Ectodermal cell (in vitro differentiated cells): Measurements from ENCODE around the gene RAD51AP2.

Source experiments
- H3K27ac ChIP-seq: 2 replicates; pipeline ENCODE4 v1.7.0; 2013; ENCODE audit warnings: mild to moderate bottlenecking, low read depth, low read length; ENCODE audit not compliant: insufficient read depth, poor library complexity, severe bottlenecking
- H3K27me3 ChIP-seq: 2 replicates; pipeline ENCODE4 v1.7.0; 2013; ENCODE audit warnings: mild to moderate bottlenecking, low read length; ENCODE audit not compliant: insufficient read depth, control insufficient read depth, poor library complexity, severe bottlenecking
- H3K36me3 ChIP-seq: one replicate; pipeline ENCODE4 v1.7.0; 2013; ENCODE audit warnings: low read length; ENCODE audit not compliant: control insufficient read depth, insufficient read depth
- H3K4me1 ChIP-seq: one replicate; pipeline ENCODE4 v1.7.0; 2013; ENCODE audit warnings: low read length; ENCODE audit not compliant: control insufficient read depth, insufficient read depth
- H3K4me3 ChIP-seq: 2 replicates; pipeline ENCODE4 v1.7.0; 2013; ENCODE audit warnings: low read depth, low read length, control low read depth; ENCODE audit not compliant: insufficient read depth
- H3K9me3 ChIP-seq: 2 replicates; pipeline ENCODE4 v1.7.0; 2013; ENCODE audit warnings: mild to moderate bottlenecking, low read length, moderate library complexity; ENCODE audit not compliant: control insufficient read depth
- WGBS, 2 experiments: methylation state at CpG; one replicate each; pipeline ENCODE4 v1.1.7; 2013; ENCODE audit warnings: missing lambda C conversion rate in 2 of 2; 5-methylcytosine and 5-hydroxymethylcytosine counted together

The RAD51AP2 gene

DNA sequence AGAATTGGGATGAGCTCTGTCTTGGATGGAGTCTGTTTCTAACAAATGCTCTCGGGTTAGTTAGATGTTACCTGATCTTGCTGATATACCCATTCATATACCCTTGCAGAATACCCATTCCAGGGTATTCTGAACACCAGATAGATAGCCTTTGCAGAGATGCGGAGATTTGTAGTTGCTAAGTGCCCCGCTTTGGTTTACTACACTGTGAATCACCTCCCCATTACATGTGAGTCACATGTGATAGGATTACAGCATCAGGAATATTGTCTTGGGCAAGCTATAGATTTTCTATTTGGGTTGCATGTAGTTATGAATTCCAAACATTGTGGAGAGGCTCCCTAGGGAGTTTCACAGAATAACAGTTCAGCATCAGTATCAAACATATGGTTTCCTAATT, 26.0 kb upstream of the RAD51AP2 start:
- no peaks in the 10 kb centered on the region for H3K4me1 ChIP-seq
- H3K36me3 ChIP-seq, result no peaks in the 10 kb centered on the region
- peak overlapping the region; percentile 24 for H3K4me3 ChIP-seq
- WGBS, 2 experiments, result 26 to 34% methylated on average over 3 of the region's 3 CpGs
- H3K27me3 ChIP-seq, result peaks cover 20% of the 10 kb centered on the region
- H3K27ac ChIP-seq, result peak overlapping the region; percentile 73
- no peaks in the 10 kb centered on the region for H3K9me3 ChIP-seq

- Histone ChIP-seq H3K9me3 (no peaks in the 10 kb centered on the region), H3K27me3 (peaks cover 23% of the 10 kb centered on the region), H3K4me1 (no peaks in the 10 kb centered on the region), H3K4me3 (peak overlapping the region; percentile 24), H3K27ac (peak overlapping the region; percentile 73), H3K36me3 (no peaks in the 10 kb centered on the region)
These were observed 25.6 kb upstream of the RAD51AP2 start for GRCh38 chr2:17543848-17544247.

GRCh38 chr2:17543131-17543660, 25.0 kb upstream of the RAD51AP2 start:
- Histone ChIP-seq H3K4me1 (no peaks in the 10 kb centered on the region), H3K4me3 (peak overlapping the region; percentile 11), H3K36me3 (no peaks in the 10 kb centered on the region), H3K9me3 (no peaks in the 10 kb centered on the region), H3K27me3 (peaks cover 29% of the 10 kb centered on the region), H3K27ac (peak overlapping the region; percentile 73)
- WGBS, 2 experiments, result 9 to 12% methylated on average over 6 of the region's 6 CpGs

DNA sequence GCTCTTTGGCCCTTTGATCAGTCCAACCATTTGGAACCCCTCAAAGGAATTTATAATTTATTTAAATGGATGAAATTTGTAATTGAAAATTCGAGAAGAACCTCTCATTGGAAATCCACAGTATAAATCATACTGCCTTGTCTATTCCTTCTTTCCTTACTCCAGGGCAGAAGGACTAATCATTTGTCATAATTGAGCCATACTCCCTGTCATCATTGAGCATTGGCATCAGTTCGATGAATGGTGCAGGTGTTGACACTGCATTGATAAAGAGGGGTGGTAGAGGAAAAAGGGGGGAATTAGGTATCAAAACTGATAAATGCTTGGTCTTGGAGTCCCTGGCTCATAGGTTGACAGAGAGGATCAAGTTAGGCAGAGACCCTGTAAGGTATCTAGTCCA, 24.2 kb upstream of the RAD51AP2 start:
- WGBS, 2 experiments, result 88 to 95% methylated on average over 2 of the region's 2 CpGs

DNA sequence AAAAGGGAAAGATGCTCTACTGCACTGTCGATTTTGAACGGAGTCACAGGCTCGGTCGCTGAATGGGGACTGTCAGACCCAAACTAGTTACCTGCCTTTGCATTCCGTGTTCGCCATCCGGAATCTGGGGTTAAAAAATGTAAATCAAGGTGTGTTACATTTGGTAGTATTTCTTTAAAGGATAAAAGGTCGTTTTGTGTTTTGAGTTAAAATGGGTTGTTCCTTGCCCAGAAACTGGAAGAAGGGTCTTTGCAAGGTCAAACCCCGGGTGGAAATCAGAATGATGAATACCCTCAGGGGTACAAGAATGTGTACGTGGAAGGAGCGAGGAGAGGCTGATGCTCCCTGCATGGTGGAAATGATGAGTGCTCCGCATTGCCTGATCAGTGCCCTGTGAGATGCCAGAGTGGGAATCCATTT, 23.3 kb upstream of the RAD51AP2 start:
- Histone ChIP-seq H3K36me3 (no peaks in the 10 kb centered on the region), H3K4me3 (peak overlapping the region; percentile 60), H3K27me3 (peaks cover 43% of the 10 kb centered on the region), H3K27ac (no peak overlapping the region), H3K9me3 (no peaks in the 10 kb centered on the region), H3K4me1 (no peaks in the 10 kb centered on the region)
- 3% methylated on average over 12 of the region's 12 CpGs for WGBS, 2 experiments

More for the DNA sequence above, 24.2 kb upstream of the RAD51AP2 start:
- Histone ChIP-seq H3K4me1 (no peaks in the 10 kb centered on the region), H3K9me3 (no peaks in the 10 kb centered on the region), H3K36me3 (no peaks in the 10 kb centered on the region), H3K4me3 (peak overlapping the region; percentile 60), H3K27me3 (peaks cover 36% of the 10 kb centered on the region), H3K27ac (no peak overlapping the region)

- WGBS, 2 experiments, result 0 to 1% methylated on average over 18 to 21 of the region's 21 CpGs
- H3K27me3 ChIP-seq, result peaks cover 43% of the 10 kb centered on the region
- H3K4me1 ChIP-seq, result no peaks in the 10 kb centered on the region
- H3K27ac ChIP-seq, result peak overlapping the region; percentile 37
- H3K4me3 ChIP-seq, result peak overlapping the region; percentile 60
- no peaks in the 10 kb centered on the region for H3K36me3 ChIP-seq
- no peaks in the 10 kb centered on the region for H3K9me3 ChIP-seq
These were observed 22.7 kb upstream of the RAD51AP2 start for GRCh38 chr2:17540813-17541530.

GRCh38 chr2:17540093-17540812, 22.0 kb upstream of the RAD51AP2 start, which contains the start of gene VSNL1:
TSS of gene VSNL1 (plus strand) at chr2:17540696. CDS start at chr2:17592075, 51,379 bp downstream.
- WGBS, 2 experiments, result 1% methylated on average over 43 of the region's 43 CpGs
- peak within 1 kb of the TSS; percentile 60 for H3K4me3 ChIP-seq
- no peaks in the 10 kb centered on the region for H3K36me3 ChIP-seq
- H3K4me1 ChIP-seq, result no peaks in the 10 kb centered on the region
- H3K27ac ChIP-seq, result peak within 1 kb of the TSS; percentile 37
- peaks cover 43% of the 10 kb centered on the region for H3K27me3 ChIP-seq
- no peaks in the 10 kb centered on the region for H3K9me3 ChIP-seq

- no peaks in the 10 kb centered on the region for H3K4me1 ChIP-seq
- WGBS, 2 experiments, result 5 to 8% methylated on average over 13 of the region's 13 CpGs
- peak overlapping the region; percentile 60 for H3K4me3 ChIP-seq
- H3K9me3 ChIP-seq, result no peaks in the 10 kb centered on the region
- H3K27me3 ChIP-seq, result peaks cover 43% of the 10 kb centered on the region
- peak overlapping the region; percentile 0 for H3K27ac ChIP-seq
- H3K36me3 ChIP-seq, result no peaks in the 10 kb centered on the region
These were observed 21.4 kb upstream of the RAD51AP2 start for GRCh38 chr2:17539611-17540092.

GRCh38 chr2:17538844-17539554, 20.8 kb upstream of the RAD51AP2 start:
- Histone ChIP-seq H3K4me3 (peak overlapping the region; percentile 60), H3K27me3 (peaks cover 43% of the 10 kb centered on the region), H3K27ac (no peak overlapping the region), H3K9me3 (no peaks in the 10 kb centered on the region), H3K36me3 (no peaks in the 10 kb centered on the region), H3K4me1 (no peaks in the 10 kb centered on the region)
- WGBS, 2 experiments, result 2% methylated on average over 51 to 52 of the region's 52 CpGs
